Heart right ventricle (tissue), 16 donors: ENCODE data around the gene CYTH1. TPM values are rescaled to one million over a fixed set of nuclear protein-coding genes. Genes with fewer than 3 reads are reported as not detected.
A peak's percentile ranks its signal among the peaks of the same experiment; 100 is the strongest.

ENCODE experiments used
- ATAC-seq, 8 donors: fragments of 200-7000 bp; cut with Tn5 transposase; one replicate each; pipeline ENCODE4 v1.9.1; 2020; ENCODE audit warnings: mild to moderate bottlenecking in 8 of 8, moderate library complexity in 8 of 8, moderate number of reproducible peaks in 1 of 8
- DNase-seq, 2 donors: peaks; one replicate each; pipeline ENCODE4 v3.0.0-alpha.2; 2020
- H3K27ac ChIP-seq, 10 donors: fragments of 200-600 bp; sonication (generic) in 2 of 10; one replicate each; pipeline versions ENCODE4 v1.5.0 to v1.8.0; 2020 to 2022; ENCODE audit warnings: mild to moderate bottlenecking in 3 of 10
- H3K27me3 ChIP-seq, 7 donors: fragments of 200-600 bp; one replicate each; pipeline ENCODE4 v1.8.0; 2021 to 2022; ENCODE audit warnings: mild to moderate bottlenecking in 2 of 7
- H3K36me3 ChIP-seq, 9 donors: fragments of 200-600 bp; sonication (generic) in 1 of 9; one replicate each; pipeline versions ENCODE4 v1.5.0 to v1.8.0; 2020 to 2022; ENCODE audit warnings: mild to moderate bottlenecking in 2 of 9
- H3K4me1 ChIP-seq, 9 donors: fragments of 200-600 bp; sonication (generic) in 1 of 9; one replicate each; pipeline versions ENCODE4 v1.5.0 to v1.8.0; 2020 to 2022; ENCODE audit warnings: mild to moderate bottlenecking in 4 of 9
- H3K4me3 ChIP-seq, 10 donors: fragments of 200-600 bp; sonication (generic) in 2 of 10; one replicate each; pipeline versions ENCODE4 v1.5.0 to v1.8.0; 2020 to 2022; ENCODE audit warnings: mild to moderate bottlenecking in 7 of 10, moderate library complexity in 2 of 10
- H3K9me3 ChIP-seq, 11 donors: fragments of 200-600 bp in 10 of 11; sonication (generic) in 2 of 11; one replicate each; pipeline versions ENCODE4 v1.5.0 to v1.8.0; 2013 to 2022; ENCODE audit warnings: mild to moderate bottlenecking in 2 of 11, control low read depth in 1 of 11, moderate library complexity in 1 of 11
- CTCF ChIP-seq, 9 donors: fragments of 200-600 bp; sonication (generic) in 2 of 9; IDR thresholded peaks; one replicate each; pipeline versions ENCODE4 v1.5.0 to v1.8.0; 2021 to 2022; ENCODE audit warnings: antibody characterized with exemption in 9 of 9, mild to moderate bottlenecking in 5 of 9, moderate library complexity in 1 of 9
- WGBS, 2 donors: extraction: QIAGEN DNeasy Blood & Tissue Kit; methylation state at CpG; one replicate each; pipeline ENCODE4 v1.1.7; 2013; ENCODE audit warnings: inconsistent platforms in 1 of 2; 5-methylcytosine and 5-hydroxymethylcytosine counted together
- intact Hi-C, 10 donors: fragments of 100-400 bp; cut with DNase I; formaldehyde crosslinking; loops; one replicate each; pipeline versions ENCODE4 v1.11.1 to v1.14.2; 2022
- polyA plus RNA-seq, 2 donors: library from polyadenylated mRNA; stranded (reverse); fragments of 200-250 nt; gene quantifications; one replicate each; pipeline ENCODE4 v1.2.3, GENCODE V29; 2013
- total RNA-seq, 10 donors: library from RNA; stranded (reverse); fragmentation: NEBNext Ultra II Directional in 3 of 10; extraction: Animal tissue kit (Norgen Biotek cat#: 25700) in 3 of 10; gene quantifications; one replicate each; pipeline versions ENCODE4 v1.2.1 to v1.2.4, GENCODE V29; 2021 to 2023
- donor health status: Arrhythmogenic right ventricular cardiomyopathy.
- donor health status: ischemic (EF 13 %, LVEDD 7.1; RV severe dilation, severe dysfunction).
- donor health status: healthy with polysubstance abuse.
- donor health status: DM: no; HTN: yes; CAD: no.
- donor health status: DM: no; HTN: no; CAD: no.
- donor health status: ischemic (EF 25% LVEDD 6.9; RV normal size, moderate dysfunction).
- donor health status: ischemic (EF 25% LVEDD 5.7; RV mildly dilated, moderate dysfunction).
- donor health status: healthy.
- donor health status: DM: yes; HTN: yes; CAD: no.
- donor health status: Ischemic cardiomyopathy.
- donor health status: ischemic (EF 35%, LVEDD 5.7; RV mildly dilated, moderate dysfunction).
- donor health status: nonischemic (EF 11% LVEDD 7.7; RV severe dilation, severe dysfunction).
- donor health status: DM: yes; HTN: yes; CAD: no.
- donor health status: PGD.
- donor health status: ischemic (EF 29% LVEDD 5.4; RV normal size, mild dysfunction).
- donor health status: nonischemic (EF 23%, LVEDD 6.1; RV moderate dilation, normal function).

The CYTH1 gene
- total and polyA plus RNA-seq, 12 donors = 22.3 to 46.9 (median 32.5) TPM

GRCh38 chr17:78761789-78762406, 20.2 kb downstream of the CYTH1 start:
- no peaks in the 10 kb centered on the region for H3K36me3 ChIP-seq
- intact Hi-C loops = no loop called here
- no peaks in the 10 kb centered on the region for H3K27me3 ChIP-seq
- peaks cover 4 to 98% (median 69%) of the 10 kb centered on the region in 9 donors for H3K4me1 ChIP-seq
- ATAC-seq = peak in 4 of 8 donors; percentile 13 to 36 (median 26)
- no peak for DNase-seq
- WGBS, 2 donors = 44 to 58% methylated on average over 5 of the region's 5 CpGs
- H3K4me3 ChIP-seq = no peak overlapping the region
- H3K9me3 ChIP-seq = peaks cover 0 to 5% (median 0%) of the 10 kb centered on the region in 11 donors
- TF ChIP-seq CTCF (IDR thresholded peaks at IDR 0.05) = no peak
- peak overlapping the region in 7 of 10 donors; percentile 1 to 74 (median 27) for H3K27ac ChIP-seq

GRCh38 chr17:78759969-78760352, 22.1 kb downstream of the CYTH1 start:
- 87 to 88% methylated on average over 5 of the region's 5 CpGs for WGBS, 2 donors
- peak overlapping the region in 3 of 10 donors; percentile 45 to 84 (median 50) for H3K27ac ChIP-seq
- no peak for DNase-seq
- no peaks in the 10 kb centered on the region for H3K36me3 ChIP-seq
- intact Hi-C loops = no loop called here
- no peak for TF ChIP-seq CTCF (IDR thresholded peaks at IDR 0.05)
- H3K9me3 ChIP-seq = peaks cover 0 to 5% (median 0%) of the 10 kb centered on the region in 11 donors
- no peaks in the 10 kb centered on the region for H3K27me3 ChIP-seq
- peaks cover 4 to 94% (median 50%) of the 10 kb centered on the region in 9 donors for H3K4me1 ChIP-seq
- ATAC-seq = no peak
- peak overlapping the region in 1 of 10 donors; percentile 14 for H3K4me3 ChIP-seq

- peak; percentile 63 to 88 (median 76) for ATAC-seq
- no peak for TF ChIP-seq CTCF (IDR thresholded peaks at IDR 0.05)
- intact Hi-C loops = no loop called here
- DNase-seq = peak; percentile 70 to 72
- Histone ChIP-seq H3K27me3 (no peaks in the 10 kb centered on the region), H3K36me3 (no peaks in the 10 kb centered on the region), H3K27ac (peak overlapping the region in 6 of 10 donors; percentile 31 to 84 (median 48)), H3K9me3 (peaks cover 0 to 5% (median 0%) of the 10 kb centered on the region in 11 donors), H3K4me1 (peaks cover 4 to 91% (median 46%) of the 10 kb centered on the region in 9 donors), H3K4me3 (peak overlapping the region in 1 of 10 donors; percentile 14)
- 41 to 50% methylated on average over 11 of the region's 11 CpGs for WGBS, 2 donors
Observed at GRCh38 chr17:78759203-78759968, 22.7 kb downstream of the CYTH1 start.

- DNase-seq (no peak), ATAC-seq (no peak)
- Histone ChIP-seq H3K9me3 (no peaks in the 10 kb centered on the region), H3K4me1 (peaks cover 0 to 92% (median 38%) of the 10 kb centered on the region in 9 donors), H3K4me3 (no peak overlapping the region), H3K27me3 (no peaks in the 10 kb centered on the region), H3K27ac (peak overlapping the region in 1 of 10 donors; percentile 51), H3K36me3 (no peaks in the 10 kb centered on the region)
- intact Hi-C loops = no loop called here
- 71 to 75% methylated on average over 13 of the region's 13 CpGs for WGBS, 2 donors
- no peak for TF ChIP-seq CTCF (IDR thresholded peaks at IDR 0.05)
Observed at GRCh38 chr17:78753316-78754250, 28.5 kb downstream of the CYTH1 start.
